Measurements from ENCODE around the gene PPFIA1. TPM values are rescaled to one million over a fixed set of nuclear protein-coding genes. Genes with fewer than 3 reads are reported as not detected.
A peak's percentile ranks its signal among the peaks of the same experiment; 100 is the strongest.

PPFIA1 gene
- total RNA-seq, 2 experiments from 2014 or later, result 27.2 to 30.9 TPM

GRCh38 chr11:70296681-70297080 lies 26.2 kb downstream of the PPFIA1 start:
- no peaks in the 10 kb centered on the region for H3K27me3 Mint-ChIP-seq
- H3K4me3 Mint-ChIP-seq, result no peak overlapping the region
- H3K4me1 Mint-ChIP-seq (ENCODE audit: low read depth), result peaks cover 15% of the 10 kb centered on the region
- H3K27ac Mint-ChIP-seq, result no peak overlapping the region
- ChIA-PET POLR2A (no interaction called here), CTCF (no interaction called here)
- TF ChIP-seq CTCF (IDR thresholded peaks at IDR 0.05), result no peak
- H3K9me3 Mint-ChIP-seq, result no peaks in the 10 kb centered on the region
- peaks cover 27% of the 10 kb centered on the region for H3K36me3 Mint-ChIP-seq (ENCODE audit: low read depth)
- DNase-seq (no peak), ATAC-seq (no peak)
- intact Hi-C loops (cut with micrococcal nuclease), result no loop called here

- peaks cover 27% of the 10 kb centered on the region for H3K36me3 Mint-ChIP-seq (ENCODE audit: low read depth)
- ChIA-PET CTCF (no interaction called here), POLR2A (no interaction called here)
- H3K27me3 Mint-ChIP-seq, result no peaks in the 10 kb centered on the region
- no peak for TF ChIP-seq CTCF (IDR thresholded peaks at IDR 0.05)
- H3K9me3 Mint-ChIP-seq, result no peaks in the 10 kb centered on the region
- ATAC-seq (peak; percentile 49), DNase-seq (no peak)
- peaks cover 15% of the 10 kb centered on the region for H3K4me1 Mint-ChIP-seq (ENCODE audit: low read depth)
- peak overlapping the region; percentile 52 for H3K27ac Mint-ChIP-seq
- intact Hi-C loops (cut with micrococcal nuclease), result no loop called here
- H3K4me3 Mint-ChIP-seq, result no peak overlapping the region
These were observed 26.9 kb downstream of the PPFIA1 start for GRCh38 chr11:70297341-70297740.

GRCh38 chr11:70298243-70298915 lies 27.9 kb downstream of the PPFIA1 start:
- DNase-seq (no peak), ATAC-seq (no peak)
- peaks cover 15% of the 10 kb centered on the region for H3K4me1 Mint-ChIP-seq (ENCODE audit: low read depth)
- no peaks in the 10 kb centered on the region for H3K9me3 Mint-ChIP-seq
- intact Hi-C loops (cut with micrococcal nuclease), result no loop called here
- TF ChIP-seq CTCF (IDR thresholded peaks at IDR 0.05), result no peak
- H3K27ac Mint-ChIP-seq, result no peak overlapping the region
- no peak overlapping the region for H3K4me3 Mint-ChIP-seq
- CTCF ChIA-PET, result no interaction called here
- POLR2A ChIA-PET, result no interaction called here
- no peaks in the 10 kb centered on the region for H3K27me3 Mint-ChIP-seq
- peaks cover 20% of the 10 kb centered on the region for H3K36me3 Mint-ChIP-seq (ENCODE audit: low read depth)

GRCh38 chr11:70299636-70300035 lies 29.1 kb downstream of the PPFIA1 start:
- ChIA-PET CTCF (no interaction called here), POLR2A (no interaction called here)
- TF ChIP-seq CTCF (IDR thresholded peaks at IDR 0.05), result no peak
- H3K36me3 Mint-ChIP-seq (ENCODE audit: low read depth), result peaks cover 13% of the 10 kb centered on the region
- no peak for DNase-seq
- peaks cover 13% of the 10 kb centered on the region for H3K4me1 Mint-ChIP-seq (ENCODE audit: low read depth)
- no peak for ATAC-seq
- H3K9me3 Mint-ChIP-seq, result no peaks in the 10 kb centered on the region
- H3K27ac Mint-ChIP-seq, result no peak overlapping the region
- H3K27me3 Mint-ChIP-seq, result no peaks in the 10 kb centered on the region
- H3K4me3 Mint-ChIP-seq, result no peak overlapping the region
- intact Hi-C loops (cut with micrococcal nuclease), result no loop called here

- H3K4me3 Mint-ChIP-seq, result no peak overlapping the region
- POLR2A ChIA-PET, result interaction anchor here (1.3 kb wide), 1 partner anchor 60 kb away, joined by 3 read pairs; no protein-coding TSS in a partner anchor
- DNase-seq, result no peak
These were observed 30.7 kb downstream of the PPFIA1 start for GRCh38 chr11:70301191-70301590.

More at GRCh38 chr11:70301191-70301590, 30.7 kb downstream of the PPFIA1 start:
- no peak for ATAC-seq
- no peak for TF ChIP-seq CTCF (IDR thresholded peaks at IDR 0.05)
- intact Hi-C loops (cut with micrococcal nuclease), result no loop called here
- H3K27ac Mint-ChIP-seq, result no peak overlapping the region
- H3K36me3 Mint-ChIP-seq (ENCODE audit: low read depth), result peaks cover 16% of the 10 kb centered on the region
- no peaks in the 10 kb centered on the region for H3K9me3 Mint-ChIP-seq
- H3K27me3 Mint-ChIP-seq, result no peaks in the 10 kb centered on the region
- CTCF ChIA-PET, result no interaction called here
- peaks cover 15% of the 10 kb centered on the region for H3K4me1 Mint-ChIP-seq (ENCODE audit: low read depth)

All from activated CD8-positive, alpha-beta T cell treated with anti-CD3 and anti-CD28 coated beads for 36 hours (primary cell).